Activated naive CD4-positive, alpha-beta T cell treated with anti-CD3 and anti-CD28 coated beads, Interleukin-2, amount 50 U/mL, for 72 hours (primary cell): ENCODE results near the gene PDS5A. TPM values are rescaled to one million over a fixed set of nuclear protein-coding genes. Genes with fewer than 3 reads are reported as not detected.
"Not testable (repeated sequence)": the region's sequence is repeated elsewhere in the genome, so short reads cannot be mapped to it uniquely, and the experiment has no call there.

Source experiments
- ATAC-seq, 2 donors: fragments of 150-1000 bp; cut with Tn5 transposase; 2 replicates each; pipeline ENCODE4 v1.10.0; 2021; ENCODE audit warnings: mild to moderate bottlenecking in 2 of 2, moderate library complexity in 2 of 2
- DNase-seq, 2 donors: peaks; one replicate each; pipeline ENCODE4 v3.0.0; 2021 to 2022; ENCODE audit warnings: low spot score in 2 of 2
- H3K27ac Mint-ChIP-seq, 2 donors: one replicate each; pipeline ENCODE4 v1.8.0; 2022; ENCODE audit warnings: mild to moderate bottlenecking in 2 of 2, mixed read lengths in 2 of 2
- H3K36me3 Mint-ChIP-seq, 2 donors: one replicate each; pipeline ENCODE4 v1.8.0; 2022; ENCODE audit warnings: mixed read lengths in 2 of 2
- H3K9me3 Mint-ChIP-seq, 2 donors: one replicate each; pipeline ENCODE4 v1.8.0; 2022; ENCODE audit warnings: mixed read lengths in 2 of 2
- total RNA-seq, 2 donors: library from RNA; stranded (reverse); gene quantifications; one replicate each; pipeline ENCODE4 v1.2.3, GENCODE V29; 2022

PDS5A gene
- total RNA-seq, 2 donors from 2014 or later: 95.7 to 105 TPM

GRCh38 chr4:39825741-39826231, 151.9 kb downstream of the PDS5A start:
- no peak overlapping the region for H3K27ac Mint-ChIP-seq
- ATAC-seq (no peak), DNase-seq (no peak)
- H3K9me3 Mint-ChIP-seq: no peaks in the 10 kb centered on the region
- H3K36me3 Mint-ChIP-seq: no peaks in the 10 kb centered on the region

DNA sequence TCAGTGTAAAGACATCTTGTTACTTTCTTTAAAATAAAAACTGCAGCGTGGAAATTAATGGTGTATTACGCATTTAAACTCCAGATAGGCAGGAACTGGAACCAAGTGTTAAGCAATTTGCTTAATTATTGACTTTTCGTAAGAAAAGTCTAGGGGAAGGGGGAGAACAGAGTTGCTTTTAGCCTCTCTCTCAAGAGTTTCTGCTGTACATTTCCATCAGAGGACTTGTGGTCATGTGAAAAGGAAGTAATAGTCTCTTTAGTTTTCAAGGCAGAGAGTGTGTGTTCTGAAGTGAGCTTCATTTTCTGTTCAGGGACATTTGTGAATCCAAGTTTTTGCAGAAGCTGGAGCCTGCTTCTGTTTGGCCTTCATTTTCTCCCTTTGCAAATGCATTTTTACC, 152.6 kb downstream of the PDS5A start:
- Mint-ChIP-seq H3K36me3 (no peaks in the 10 kb centered on the region), H3K9me3 (no peaks in the 10 kb centered on the region), H3K27ac (no peak overlapping the region)
- no peak for DNase-seq
- ATAC-seq: no peak

GRCh38 chr4:39823191-39823590, 154.5 kb downstream of the PDS5A start:
- Mint-ChIP-seq H3K9me3 (no peaks in the 10 kb centered on the region), H3K36me3 (no peaks in the 10 kb centered on the region), H3K27ac (no peak overlapping the region)
- no peak for DNase-seq
- ATAC-seq: no peak

DNA sequence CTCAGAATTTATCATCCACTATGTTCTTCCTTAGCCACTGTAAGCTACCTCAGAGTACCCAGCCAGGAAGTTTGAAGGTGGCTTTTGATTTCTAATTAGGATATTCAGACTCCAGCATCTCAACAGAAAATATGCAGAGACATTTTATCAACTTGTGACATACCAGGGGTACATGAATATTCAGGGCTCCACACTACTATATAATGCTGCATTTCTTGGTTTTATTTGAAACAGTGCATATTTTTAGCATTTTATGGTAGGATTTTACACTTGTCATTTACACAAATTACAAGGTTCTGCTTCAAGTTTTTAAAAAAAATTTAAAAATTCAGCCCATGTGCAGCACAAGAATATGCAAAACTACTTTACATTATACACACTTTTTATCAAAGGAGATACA, 155.0 kb downstream of the PDS5A start:
- no peak for ATAC-seq
- H3K9me3 Mint-ChIP-seq: no peaks in the 10 kb centered on the region

GRCh38 chr4:39821951-39822350, 155.8 kb downstream of the PDS5A start:
- ATAC-seq: no peak
- H3K36me3 Mint-ChIP-seq: no peaks in the 10 kb centered on the region
- H3K9me3 Mint-ChIP-seq: no peaks in the 10 kb centered on the region
- DNase-seq: no peak
- no peak overlapping the region for H3K27ac Mint-ChIP-seq

More for the DNA sequence above, 155.0 kb downstream of the PDS5A start:
- H3K36me3 Mint-ChIP-seq: no peaks in the 10 kb centered on the region
- H3K27ac Mint-ChIP-seq: no peak overlapping the region
- DNase-seq: no peak

GRCh38 chr4:39820186-39820585, 157.5 kb downstream of the PDS5A start:
- ATAC-seq (no peak), DNase-seq (no peak)
- Mint-ChIP-seq H3K36me3 (no peaks in the 10 kb centered on the region), H3K9me3 (no peaks in the 10 kb centered on the region), H3K27ac (no peak overlapping the region)

DNA sequence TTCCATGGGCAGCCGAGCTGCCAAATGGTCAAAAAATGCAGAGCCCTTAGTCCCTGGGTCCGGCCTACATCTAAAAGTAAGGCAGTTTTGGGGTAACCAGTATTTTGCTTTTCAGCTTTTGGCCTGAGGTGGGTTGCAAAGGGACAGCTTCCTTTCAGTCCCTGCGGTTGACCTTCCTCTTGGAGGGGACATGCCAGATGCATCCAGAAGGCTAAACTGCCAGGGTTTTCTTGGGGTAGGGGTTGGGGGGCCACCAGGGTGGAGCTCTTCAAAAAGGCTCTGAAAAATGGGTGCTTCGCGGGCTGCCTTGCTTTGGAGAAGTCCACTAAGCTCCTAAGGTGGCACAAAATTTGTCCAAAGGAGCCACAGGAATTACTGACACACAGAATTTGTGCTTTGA, 159.1 kb downstream of the PDS5A start:
- ATAC-seq: no peak
- no peak overlapping the region for H3K27ac Mint-ChIP-seq
- H3K36me3 Mint-ChIP-seq: no peaks in the 10 kb centered on the region
- DNase-seq: no peak
- peaks cover 0 to 12% of the 10 kb centered on the region in 2 donors for H3K9me3 Mint-ChIP-seq

DNA sequence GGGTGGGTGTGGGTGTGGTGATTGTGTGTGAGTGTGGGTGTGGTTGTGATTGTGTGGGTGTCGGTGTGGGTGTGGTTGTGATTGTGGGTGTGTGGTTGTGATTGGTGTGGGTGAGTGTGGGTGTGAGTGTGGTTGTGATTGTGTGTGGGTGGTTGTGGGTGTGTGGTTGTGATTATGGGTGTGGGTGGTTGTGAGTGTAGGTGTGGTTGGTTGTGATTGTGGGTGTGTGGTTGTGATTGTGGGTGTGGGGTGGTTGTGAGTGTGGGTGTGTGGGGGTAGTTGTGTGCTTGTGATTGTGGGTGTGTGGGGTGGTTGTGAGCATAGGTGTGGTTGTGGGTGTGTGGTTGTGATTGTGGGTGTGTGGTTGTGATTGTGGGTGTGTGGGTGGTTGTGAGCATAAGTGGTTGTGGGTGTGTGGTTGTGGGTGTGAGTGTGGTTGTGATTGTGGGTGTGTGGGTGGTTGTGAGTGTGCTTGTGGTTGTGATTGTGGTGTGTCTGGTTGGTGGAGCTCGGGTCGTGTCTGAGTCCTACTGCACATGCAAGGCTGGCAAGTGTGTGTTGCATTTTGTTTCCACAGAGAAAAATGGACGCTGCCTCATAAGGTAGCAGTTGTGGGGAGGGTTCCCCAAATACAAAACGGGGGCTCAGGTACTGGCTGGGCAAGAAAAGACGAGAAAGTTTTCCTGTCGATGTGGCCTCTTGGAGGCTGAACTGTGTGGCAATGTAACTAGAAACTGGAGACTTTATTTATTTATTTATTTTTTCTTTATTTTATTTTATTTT, 163.1 kb downstream of the PDS5A start:
- Mint-ChIP-seq H3K27ac (peak overlapping the region; percentile 47 to 88), H3K9me3 (peaks cover 12 to 17% of the 10 kb centered on the region in 2 donors), H3K36me3 (peaks cover 0 to 10% of the 10 kb centered on the region in 2 donors)
- peak; percentile 35 to 59 for ATAC-seq
- no peak for DNase-seq

DNA sequence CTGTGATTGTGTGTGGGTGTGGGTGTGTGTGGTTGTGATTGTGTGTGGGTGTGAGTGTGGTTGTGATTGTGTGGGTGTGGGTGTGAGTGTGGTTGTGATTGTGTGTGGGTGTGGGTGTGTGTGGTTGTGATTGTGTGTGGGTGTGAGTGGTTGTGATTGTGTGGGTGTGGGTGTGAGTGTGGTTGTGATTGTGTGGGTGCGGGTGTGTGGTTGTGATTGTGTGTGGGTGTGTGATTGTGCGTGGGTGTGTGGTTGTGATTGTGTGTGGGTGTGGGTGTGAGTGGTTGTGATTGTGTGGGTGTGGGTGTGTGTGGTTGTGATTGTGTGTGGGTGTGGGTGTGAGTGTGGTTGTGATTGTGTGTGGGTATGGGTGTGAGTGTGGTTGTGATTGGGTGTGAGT, 163.9 kb downstream of the PDS5A start:
- peaks cover 12 to 17% of the 10 kb centered on the region in 2 donors for H3K9me3 Mint-ChIP-seq
- not testable (repeated sequence) for ATAC-seq, H3K27ac Mint-ChIP-seq

GRCh38 chr4:39813033-39813432, 164.7 kb downstream of the PDS5A start:
- H3K9me3 Mint-ChIP-seq: peaks cover 12 to 17% of the 10 kb centered on the region in 2 donors
- H3K27ac Mint-ChIP-seq, H3K36me3 Mint-ChIP-seq, DNase-seq, ATAC-seq: not testable (repeated sequence)

More for the DNA sequence above, 163.9 kb downstream of the PDS5A start:
- not testable (repeated sequence) for H3K36me3 Mint-ChIP-seq, DNase-seq

DNA sequence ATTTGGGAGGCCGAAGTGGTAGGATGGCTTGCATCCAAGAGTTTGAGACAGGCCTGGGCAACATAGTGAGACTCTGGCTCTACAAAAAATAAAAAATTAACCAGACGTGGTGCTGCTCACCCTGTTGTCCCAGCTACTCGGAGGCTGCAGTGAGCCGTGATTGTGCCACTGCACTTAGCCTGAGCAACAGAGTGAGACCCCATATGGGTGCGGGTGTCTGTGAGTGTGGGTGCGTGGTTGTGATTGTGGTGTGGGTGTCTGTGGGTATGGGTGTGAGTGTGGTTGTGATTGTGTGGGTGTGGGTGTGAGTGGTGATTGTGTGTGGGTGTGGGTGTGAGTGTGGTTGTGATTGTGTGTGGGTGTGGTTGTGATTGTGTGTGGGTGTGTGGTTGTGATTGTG, 165.2 kb downstream of the PDS5A start:
- Mint-ChIP-seq H3K36me3 (peaks cover 0 to 10% of the 10 kb centered on the region in 2 donors), H3K27ac (peak overlapping the region; percentile 37 to 97), H3K9me3 (peaks cover 12 to 17% of the 10 kb centered on the region in 2 donors)
- DNase-seq (no peak), ATAC-seq (peak; percentile 39 to 46)

DNA sequence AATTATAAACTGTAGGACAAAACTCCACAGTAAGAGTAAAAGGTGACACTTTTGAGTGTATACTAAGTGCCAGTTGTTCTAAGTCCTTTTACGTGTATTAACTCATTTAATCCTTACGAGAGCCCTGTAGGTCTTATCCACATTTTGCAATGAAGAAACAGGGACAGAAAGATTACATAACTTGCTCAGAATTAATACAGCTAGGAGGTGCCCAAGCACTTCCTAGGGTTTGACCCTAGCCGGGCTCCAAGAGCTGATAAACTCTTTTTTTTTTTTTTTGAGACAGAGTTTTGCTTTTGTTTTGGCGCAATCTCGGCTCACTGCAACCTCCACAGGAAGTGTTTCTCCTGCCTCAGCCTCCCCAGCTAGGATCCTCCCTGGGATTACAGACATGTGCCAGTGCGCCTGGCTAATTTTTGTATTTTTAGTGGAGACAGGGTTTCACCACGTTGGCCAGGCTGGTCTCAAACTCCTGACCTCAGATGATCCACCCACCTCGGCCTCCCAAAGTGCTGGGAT, 169.4 kb downstream of the PDS5A start:
- no peak for DNase-seq
- ATAC-seq: no peak
- H3K27ac Mint-ChIP-seq: no peak overlapping the region

GRCh38 chr4:39802005-39802404, 175.7 kb downstream of the PDS5A start:
- no peak for ATAC-seq
- no peaks in the 10 kb centered on the region for H3K9me3 Mint-ChIP-seq
- no peaks in the 10 kb centered on the region for H3K36me3 Mint-ChIP-seq
- no peak for DNase-seq
- no peak overlapping the region for H3K27ac Mint-ChIP-seq

More for the DNA sequence above, 169.4 kb downstream of the PDS5A start:
- Mint-ChIP-seq H3K9me3 (peaks cover 5 to 12% of the 10 kb centered on the region in 2 donors), H3K36me3 (peaks cover 0 to 10% of the 10 kb centered on the region in 2 donors)

GRCh38 chr4:39792976-39793375, 184.7 kb downstream of the PDS5A start:
- DNase-seq: peak in 1 of 2 donors; percentile 11
- H3K9me3 Mint-ChIP-seq, H3K27ac Mint-ChIP-seq, ATAC-seq, H3K36me3 Mint-ChIP-seq: not testable (repeated sequence)

GRCh38 chr4:39792529-39792928, 185.2 kb downstream of the PDS5A start:
- H3K9me3 Mint-ChIP-seq: no peaks in the 10 kb centered on the region
- DNase-seq (no peak), ATAC-seq (no peak)
- no peak overlapping the region for H3K27ac Mint-ChIP-seq
- H3K36me3 Mint-ChIP-seq: no peaks in the 10 kb centered on the region

DNA sequence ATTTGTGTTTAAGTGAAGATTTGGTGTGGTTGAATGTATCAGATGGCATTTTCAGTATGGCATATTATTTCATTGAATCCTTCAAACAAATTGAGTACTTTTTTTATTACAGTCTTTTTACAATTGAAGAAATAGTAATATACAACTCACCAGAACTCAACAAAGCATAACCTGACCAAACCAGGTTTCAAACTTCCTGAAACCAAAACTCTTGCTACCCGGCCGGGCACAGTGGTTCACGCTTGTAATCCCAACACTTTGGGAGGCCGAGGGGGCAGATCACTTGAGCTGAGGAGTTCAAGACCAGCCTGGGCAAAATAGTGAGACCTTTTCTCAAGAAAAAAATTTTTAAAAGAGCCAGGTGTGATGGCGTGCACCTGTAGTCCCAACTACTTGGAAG, 185.6 kb downstream of the PDS5A start:
- H3K9me3 Mint-ChIP-seq: no peaks in the 10 kb centered on the region
- ATAC-seq (no peak), DNase-seq (no peak)
- no peaks in the 10 kb centered on the region for H3K36me3 Mint-ChIP-seq
- H3K27ac Mint-ChIP-seq: no peak overlapping the region

- DNase-seq (no peak), ATAC-seq (no peak)
- H3K27ac Mint-ChIP-seq: peak overlapping the region; percentile 6 to 32
- no peaks in the 10 kb centered on the region for H3K36me3 Mint-ChIP-seq
- no peaks in the 10 kb centered on the region for H3K9me3 Mint-ChIP-seq
These were observed 190.9 kb downstream of the PDS5A start for GRCh38 chr4:39786838-39787237.

DNA sequence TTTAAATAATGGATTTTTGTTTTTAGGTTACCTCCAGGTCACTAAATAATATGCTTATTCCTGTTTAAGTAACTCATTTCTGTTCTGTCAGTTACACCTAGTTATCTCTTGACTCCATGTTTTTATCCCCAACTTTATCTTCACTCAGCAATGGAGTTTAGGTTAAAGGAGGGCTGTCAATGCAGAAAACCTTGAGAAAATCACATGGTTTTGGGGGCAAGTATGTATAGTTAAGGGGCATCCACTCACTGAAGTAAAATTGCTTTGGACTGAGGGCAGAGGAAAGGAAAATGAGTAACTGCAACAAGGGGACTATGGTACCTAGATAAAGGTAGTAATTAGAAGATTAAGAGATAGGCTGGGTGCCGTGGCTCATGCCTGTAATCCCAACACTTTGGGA, 192.6 kb downstream of the PDS5A start:
- H3K9me3 Mint-ChIP-seq: no peaks in the 10 kb centered on the region
- ATAC-seq: no peak

More for the DNA sequence above, 192.6 kb downstream of the PDS5A start:
- Mint-ChIP-seq H3K27ac (no peak overlapping the region), H3K36me3 (no peaks in the 10 kb centered on the region)
- DNase-seq: no peak
